ENCODE measurements around the gene TANC1. TPM values are rescaled to one million over a fixed set of nuclear protein-coding genes. Genes with fewer than 3 reads are reported as not detected.

Gene TANC1
- total RNA-seq, 1 donor from 2014 or later = 45.0 TPM

DNA sequence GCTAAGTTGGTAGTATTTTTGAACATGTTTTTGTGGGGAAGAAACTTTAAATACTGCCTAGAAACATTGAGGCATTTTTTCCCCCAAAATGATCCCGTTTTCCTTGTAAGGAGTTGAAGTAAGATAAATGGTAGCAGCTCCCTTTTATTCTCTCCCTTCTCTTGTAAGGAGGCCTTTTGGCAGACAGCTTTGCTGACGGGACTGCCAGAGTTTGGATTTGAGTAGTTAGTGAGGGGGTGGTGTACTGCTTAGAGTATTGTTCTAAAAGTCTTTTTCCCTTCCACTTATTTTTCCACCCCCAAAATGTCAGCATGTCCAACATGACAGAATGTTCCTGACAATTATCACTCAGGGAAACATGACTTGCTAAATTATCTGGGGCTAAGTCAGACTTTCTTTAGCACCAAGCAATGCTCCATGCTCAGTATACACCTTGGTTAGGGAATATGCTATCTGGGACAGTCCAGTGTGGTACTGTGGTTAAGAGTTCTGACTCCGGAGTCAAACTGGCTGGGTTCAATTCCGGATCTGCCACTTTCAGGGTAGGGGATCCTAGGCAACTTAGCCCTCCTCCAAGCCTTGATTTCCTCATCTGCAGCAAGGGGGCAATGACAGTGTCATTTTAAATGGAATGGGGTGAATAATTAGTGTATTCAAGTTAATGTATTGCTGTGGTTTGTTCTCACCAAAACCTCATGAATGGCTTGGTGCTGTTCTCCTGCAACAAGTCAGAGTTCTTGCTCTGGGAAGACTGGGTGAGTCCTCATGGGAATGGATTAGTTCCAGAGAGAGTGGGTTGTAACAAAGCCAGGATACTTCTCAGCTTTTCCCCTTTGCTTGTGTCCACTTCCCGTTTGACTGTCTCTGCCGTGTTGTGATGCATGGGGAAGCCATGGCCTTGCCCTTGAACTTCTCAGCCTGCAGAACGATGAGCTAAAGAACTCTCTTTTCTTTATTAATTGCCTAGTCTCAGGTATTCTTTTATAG lies 116.2 kb downstream of the TANC1 start:
- Mint-ChIP-seq H3K27me3 (ENCODE audit: low read depth, unreplicated experiment) (no peaks in the 10 kb centered on the region), H3K9me3 (ENCODE audit: unreplicated experiment) (no peaks in the 10 kb centered on the region), H3K27ac (ENCODE audit: unreplicated experiment) (peak overlapping the region; percentile 72), H3K4me1 (ENCODE audit: low read depth, unreplicated experiment) (peaks cover 32% of the 10 kb centered on the region), H3K4me3 (ENCODE audit: unreplicated experiment) (no peak overlapping the region), H3K36me3 (ENCODE audit: low read depth, unreplicated experiment) (peaks cover 24% of the 10 kb centered on the region)
- TF ChIP-seq, protein P1, sequence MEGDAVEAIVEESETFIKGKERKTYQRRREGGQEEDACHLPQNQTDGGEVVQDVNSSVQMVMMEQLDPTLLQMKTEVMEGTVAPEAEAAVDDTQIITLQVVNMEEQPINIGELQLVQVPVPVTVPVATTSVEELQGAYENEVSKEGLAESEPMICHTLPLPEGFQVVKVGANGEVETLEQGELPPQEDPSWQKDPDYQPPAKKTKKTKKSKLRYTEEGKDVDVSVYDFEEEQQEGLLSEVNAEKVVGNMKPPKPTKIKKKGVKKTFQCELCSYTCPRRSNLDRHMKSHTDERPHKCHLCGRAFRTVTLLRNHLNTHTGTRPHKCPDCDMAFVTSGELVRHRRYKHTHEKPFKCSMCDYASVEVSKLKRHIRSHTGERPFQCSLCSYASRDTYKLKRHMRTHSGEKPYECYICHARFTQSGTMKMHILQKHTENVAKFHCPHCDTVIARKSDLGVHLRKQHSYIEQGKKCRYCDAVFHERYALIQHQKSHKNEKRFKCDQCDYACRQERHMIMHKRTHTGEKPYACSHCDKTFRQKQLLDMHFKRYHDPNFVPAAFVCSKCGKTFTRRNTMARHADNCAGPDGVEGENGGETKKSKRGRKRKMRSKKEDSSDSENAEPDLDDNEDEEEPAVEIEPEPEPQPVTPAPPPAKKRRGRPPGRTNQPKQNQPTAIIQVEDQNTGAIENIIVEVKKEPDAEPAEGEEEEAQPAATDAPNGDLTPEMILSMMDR (IDR thresholded peaks at IDR 0.05; ENCODE audit: insufficient read depth, low read depth, low read length) = no peak
- TF ChIP-seq EZH2 (IDR thresholded peaks at IDR 0.05; ENCODE audit: insufficient read depth, low read length) = no peak
- H3K27me3 ChIP-seq (ENCODE audit: insufficient read depth, low read length) = no peaks in the 10 kb centered on the region
- H3K9me3 ChIP-seq (ENCODE audit: insufficient read depth, low read depth, low read length) = no peaks in the 10 kb centered on the region
- H3K79me2 ChIP-seq (ENCODE audit: insufficient read depth, low read length) = peaks cover 67% of the 10 kb centered on the region
- DNase-seq (ENCODE audit: low read depth) (peak; percentile 93), FAIRE-seq (no peak)
- no peaks in the 10 kb centered on the region for H4K20me1 ChIP-seq (ENCODE audit: insufficient read depth, low read length)
- H3K27ac ChIP-seq (ENCODE audit: low read depth, low read length) = peak overlapping the region; percentile 77
- peaks cover 29% of the 10 kb centered on the region for H3K4me1 ChIP-seq (ENCODE audit: insufficient read depth, low read length)
- H3K9ac ChIP-seq (ENCODE audit: low read length) = peak overlapping the region; percentile 67
- no peak overlapping the region for H3K4me3 ChIP-seq (ENCODE audit: insufficient read depth, low read depth, low read length)
- H3K36me3 ChIP-seq (ENCODE audit: insufficient read depth, low read length) = no peaks in the 10 kb centered on the region
- H3K4me2 ChIP-seq (ENCODE audit: low read length) = peak overlapping the region; percentile 6
- no peak overlapping the region for H2AFZ ChIP-seq (ENCODE audit: low read depth, low read length)

DNA sequence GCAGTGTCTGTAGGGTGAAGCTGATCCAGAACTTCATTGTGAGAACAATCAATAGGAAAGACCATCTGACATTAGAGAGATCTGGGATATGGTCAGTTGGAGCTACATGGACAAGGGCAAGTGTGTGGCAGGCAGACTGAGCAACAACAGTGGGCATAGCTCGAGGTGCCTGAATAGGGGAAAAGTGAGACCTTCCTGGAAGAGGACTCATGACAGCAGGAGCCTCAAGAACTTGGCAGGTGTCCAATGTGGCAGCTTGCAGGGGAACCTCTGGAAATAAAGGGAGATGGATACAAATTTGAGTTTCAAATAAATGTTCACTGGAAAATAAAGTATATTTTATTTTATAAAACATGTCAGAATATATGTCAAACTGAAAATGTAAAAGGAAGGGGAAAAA lies 117.9 kb downstream of the TANC1 start:
- no peak for DNase-seq (ENCODE audit: low read depth)
- H3K27me3 ChIP-seq (ENCODE audit: insufficient read depth, low read length) = no peaks in the 10 kb centered on the region
- H3K9me3 ChIP-seq (ENCODE audit: insufficient read depth, low read depth, low read length) = no peaks in the 10 kb centered on the region
- Mint-ChIP-seq H3K4me1 (ENCODE audit: low read depth, unreplicated experiment) (peaks cover 41% of the 10 kb centered on the region), H3K4me3 (ENCODE audit: unreplicated experiment) (no peak overlapping the region), H3K27ac (ENCODE audit: unreplicated experiment) (no peak overlapping the region), H3K36me3 (ENCODE audit: low read depth, unreplicated experiment) (peaks cover 12% of the 10 kb centered on the region), H3K9me3 (ENCODE audit: unreplicated experiment) (no peaks in the 10 kb centered on the region), H3K27me3 (ENCODE audit: low read depth, unreplicated experiment) (no peaks in the 10 kb centered on the region)
- no peak overlapping the region for H3K4me2 ChIP-seq (ENCODE audit: low read length)
- H4K20me1 ChIP-seq (ENCODE audit: insufficient read depth, low read length) = no peaks in the 10 kb centered on the region
- H3K79me2 ChIP-seq (ENCODE audit: insufficient read depth, low read length) = peaks cover 54% of the 10 kb centered on the region
- no peak for TF ChIP-seq EZH2 (IDR thresholded peaks at IDR 0.05; ENCODE audit: insufficient read depth, low read length)
- TF ChIP-seq, protein P1 (IDR thresholded peaks at IDR 0.05; ENCODE audit: insufficient read depth, low read depth, low read length) = no peak
- H3K4me3 ChIP-seq (ENCODE audit: insufficient read depth, low read depth, low read length) = no peak overlapping the region
- no peak for FAIRE-seq
- H3K4me1 ChIP-seq (ENCODE audit: insufficient read depth, low read length) = peaks cover 41% of the 10 kb centered on the region
- H3K9ac ChIP-seq (ENCODE audit: low read length) = no peak overlapping the region
- no peak overlapping the region for H2AFZ ChIP-seq (ENCODE audit: low read depth, low read length)
- no peaks in the 10 kb centered on the region for H3K36me3 ChIP-seq (ENCODE audit: insufficient read depth, low read length)
- no peak overlapping the region for H3K27ac ChIP-seq (ENCODE audit: low read depth, low read length)

DNA sequence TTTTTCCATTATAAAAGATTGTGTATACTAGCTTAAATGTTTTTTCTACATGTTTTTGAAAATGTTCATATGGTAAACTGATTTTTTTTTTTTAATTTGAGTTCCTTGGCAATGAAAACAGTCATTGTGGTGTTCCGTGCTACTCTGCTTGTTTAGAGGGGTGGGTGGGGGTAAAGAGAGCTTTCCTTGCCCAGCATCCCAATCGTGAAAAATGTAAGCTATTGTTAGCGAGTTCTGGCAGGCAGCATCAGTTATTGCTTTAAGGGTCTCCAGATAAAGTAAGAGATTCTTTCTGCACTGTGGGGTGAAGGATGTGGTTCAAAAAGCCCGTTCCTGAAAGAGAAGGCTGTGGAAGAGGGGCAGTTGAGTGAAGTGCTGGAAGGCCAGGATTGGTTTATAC lies 118.4 kb downstream of the TANC1 start:
- Histone ChIP-seq H3K27ac (ENCODE audit: low read depth, low read length) (no peak overlapping the region), H3K36me3 (ENCODE audit: insufficient read depth, low read length) (no peaks in the 10 kb centered on the region), H3K4me3 (ENCODE audit: insufficient read depth, low read depth, low read length) (no peak overlapping the region), H2AFZ (ENCODE audit: low read depth, low read length) (no peak overlapping the region), H3K4me2 (ENCODE audit: low read length) (no peak overlapping the region), H3K4me1 (ENCODE audit: insufficient read depth, low read length) (peaks cover 46% of the 10 kb centered on the region), H3K27me3 (ENCODE audit: insufficient read depth, low read length) (no peaks in the 10 kb centered on the region), H3K79me2 (ENCODE audit: insufficient read depth, low read length) (peaks cover 54% of the 10 kb centered on the region), H3K9me3 (ENCODE audit: insufficient read depth, low read depth, low read length) (no peaks in the 10 kb centered on the region), H3K9ac (ENCODE audit: low read length) (no peak overlapping the region), H4K20me1 (ENCODE audit: insufficient read depth, low read length) (no peaks in the 10 kb centered on the region)
- Mint-ChIP-seq H3K27me3 (ENCODE audit: low read depth, unreplicated experiment) (no peaks in the 10 kb centered on the region), H3K4me3 (ENCODE audit: unreplicated experiment) (no peak overlapping the region), H3K4me1 (ENCODE audit: low read depth, unreplicated experiment) (peaks cover 46% of the 10 kb centered on the region), H3K9me3 (ENCODE audit: unreplicated experiment) (no peaks in the 10 kb centered on the region), H3K27ac (ENCODE audit: unreplicated experiment) (peak overlapping the region; percentile 10), H3K36me3 (ENCODE audit: low read depth, unreplicated experiment) (peaks cover 8% of the 10 kb centered on the region)
- FAIRE-seq (no peak), DNase-seq (ENCODE audit: low read depth) (no peak)
- TF ChIP-seq, protein P1 (IDR thresholded peaks at IDR 0.05; ENCODE audit: insufficient read depth, low read depth, low read length) = no peak
- no peak for TF ChIP-seq EZH2 (IDR thresholded peaks at IDR 0.05; ENCODE audit: insufficient read depth, low read length)

Measured in astrocyte (in vitro differentiated cells and primary cell).